ENCODE results near the gene IRS1. TPM values are rescaled to one million over a fixed set of nuclear protein-coding genes. Genes with fewer than 3 reads are reported as not detected.

The IRS1 gene
- total and polyA plus RNA-seq, 2 of the 4 experiments (the other 2 are of a cell fraction), result 21.1 to 37.1 TPM

DNA sequence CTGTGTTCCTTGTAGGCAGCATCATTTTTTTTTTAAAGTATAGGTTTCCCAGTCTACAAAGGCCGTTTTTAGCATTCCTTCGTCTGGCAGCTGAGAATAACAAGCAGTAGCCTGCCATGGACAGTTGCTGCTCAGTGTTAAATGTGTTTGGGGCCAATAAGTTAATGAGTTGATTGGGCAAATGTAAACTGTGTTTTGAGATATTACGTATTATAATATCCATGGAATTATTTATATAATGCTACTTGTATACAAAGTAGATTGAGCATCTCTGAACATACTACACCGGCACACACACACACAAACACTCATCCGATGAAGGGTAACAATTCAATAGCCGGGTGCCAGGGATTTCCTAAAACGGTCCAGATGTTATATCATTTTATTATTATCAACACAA lies 97.2 kb downstream of the IRS1 start:
- ChIA-PET CTCF (no interaction called here), POLR2A (ENCODE audit: unreplicated experiment) (no interaction called here)
- H4K8ac ChIP-seq (ENCODE audit: low read depth in 2 of 2, low read length in 2 of 2), result no peak overlapping the region
- no peaks in the 10 kb centered on the region for H3K9me3 ChIP-seq (ENCODE audit: control insufficient read depth, insufficient read depth, low read length)
- H3K36me3 ChIP-seq (ENCODE audit: control insufficient read depth, insufficient read depth, low read length), result no peaks in the 10 kb centered on the region
- H2BK15ac ChIP-seq (ENCODE audit: low read depth, low read length), result no peak overlapping the region
- intact Hi-C loops (cut with micrococcal nuclease) (no loop called here), in situ Hi-C loops (cut with MboI; ENCODE audit: low sequenced_read_pairs) (no loop called here), dilution Hi-C loops (cut with HindIII; ENCODE audit: low sequenced_read_pairs, unreplicated experiment) (no loop called here)
- peaks cover 2% of the 10 kb centered on the region for H3K4me1 ChIP-seq (ENCODE audit: control insufficient read depth, insufficient read depth, low read length)
- no peak overlapping the region for H4K5ac ChIP-seq (ENCODE audit: low read depth, low read length)
- H4K20me1 ChIP-seq (ENCODE audit: insufficient read depth, low read length), result no peaks in the 10 kb centered on the region
- no peak overlapping the region for H2AK5ac ChIP-seq (ENCODE audit: low read depth, low read length)
- no TSS peak for BruUV-seq (replicated peaks)
- no peak for ATAC-seq (ENCODE audit: low read depth)
- no peak overlapping the region for H3K23ac ChIP-seq (ENCODE audit: low read depth, low read length)
- no peaks in the 10 kb centered on the region for H3K79me1 ChIP-seq (ENCODE audit: low read depth in 1 of 2, low read length in 2 of 2)
- no peak overlapping the region for H2BK20ac ChIP-seq (ENCODE audit: low read depth, low read length)
- no peak overlapping the region for H3K4me2 ChIP-seq (ENCODE audit: low read depth, low read length)
- H2AFZ ChIP-seq (replicated peaks; ENCODE audit: low read length, poor library complexity), result no peak overlapping the region
- no CpG with 5 or more reads among the region's 7 CpGs for WGBS, 2 experiments (ENCODE audit: extremely low coverage in 2 of 2, insufficient read length in 1 of 2)
- DNase-seq, result no peak
- TF ChIP-seq MXI1 (IDR thresholded peaks at IDR 0.05; ENCODE audit: borderline replicate concordance, low read depth, low read length) (no peak), SMC3 (IDR thresholded peaks at IDR 0.05; ENCODE audit: low read depth, low read length) (no peak), RCOR1 (IDR thresholded peaks at IDR 0.05; ENCODE audit: insufficient replicate concordance, low read length) (no peak), MAFK (IDR thresholded peaks at IDR 0.05; ENCODE audit: low read depth, low read length) (no peak), POLR2A (IDR thresholded peaks at IDR 0.05; ENCODE audit: low read depth, low read length) (no peak), CHD1 (IDR thresholded peaks at IDR 0.05; ENCODE audit: low read depth, low read length) (no peak), CEBPB (IDR thresholded peaks at IDR 0.05; ENCODE audit: low read depth, low read length) (no peak), BHLHE40 (IDR thresholded peaks at IDR 0.05; ENCODE audit: low read depth, low read length) (no peak), RAD21 (IDR thresholded peaks at IDR 0.05; ENCODE audit: low read length) (no peak), MAZ (IDR thresholded peaks at IDR 0.05; ENCODE audit: borderline replicate concordance, low read depth, low read length) (no peak)
- TF ChIP-seq, protein P1, sequence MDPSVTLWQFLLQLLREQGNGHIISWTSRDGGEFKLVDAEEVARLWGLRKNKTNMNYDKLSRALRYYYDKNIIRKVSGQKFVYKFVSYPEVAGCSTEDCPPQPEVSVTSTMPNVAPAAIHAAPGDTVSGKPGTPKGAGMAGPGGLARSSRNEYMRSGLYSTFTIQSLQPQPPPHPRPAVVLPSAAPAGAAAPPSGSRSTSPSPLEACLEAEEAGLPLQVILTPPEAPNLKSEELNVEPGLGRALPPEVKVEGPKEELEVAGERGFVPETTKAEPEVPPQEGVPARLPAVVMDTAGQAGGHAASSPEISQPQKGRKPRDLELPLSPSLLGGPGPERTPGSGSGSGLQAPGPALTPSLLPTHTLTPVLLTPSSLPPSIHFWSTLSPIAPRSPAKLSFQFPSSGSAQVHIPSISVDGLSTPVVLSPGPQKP (IDR thresholded peaks at IDR 0.05; ENCODE audit: borderline replicate concordance, low read depth, low read length), result no peak
- TF ChIP-seq, protein P2, sequence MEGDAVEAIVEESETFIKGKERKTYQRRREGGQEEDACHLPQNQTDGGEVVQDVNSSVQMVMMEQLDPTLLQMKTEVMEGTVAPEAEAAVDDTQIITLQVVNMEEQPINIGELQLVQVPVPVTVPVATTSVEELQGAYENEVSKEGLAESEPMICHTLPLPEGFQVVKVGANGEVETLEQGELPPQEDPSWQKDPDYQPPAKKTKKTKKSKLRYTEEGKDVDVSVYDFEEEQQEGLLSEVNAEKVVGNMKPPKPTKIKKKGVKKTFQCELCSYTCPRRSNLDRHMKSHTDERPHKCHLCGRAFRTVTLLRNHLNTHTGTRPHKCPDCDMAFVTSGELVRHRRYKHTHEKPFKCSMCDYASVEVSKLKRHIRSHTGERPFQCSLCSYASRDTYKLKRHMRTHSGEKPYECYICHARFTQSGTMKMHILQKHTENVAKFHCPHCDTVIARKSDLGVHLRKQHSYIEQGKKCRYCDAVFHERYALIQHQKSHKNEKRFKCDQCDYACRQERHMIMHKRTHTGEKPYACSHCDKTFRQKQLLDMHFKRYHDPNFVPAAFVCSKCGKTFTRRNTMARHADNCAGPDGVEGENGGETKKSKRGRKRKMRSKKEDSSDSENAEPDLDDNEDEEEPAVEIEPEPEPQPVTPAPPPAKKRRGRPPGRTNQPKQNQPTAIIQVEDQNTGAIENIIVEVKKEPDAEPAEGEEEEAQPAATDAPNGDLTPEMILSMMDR (conservative IDR thresholded peaks at IDR 0.05; ENCODE audit: low read depth, low read length), result no peak
- H3K27ac ChIP-seq (ENCODE audit: insufficient read depth, low read length), result no peak overlapping the region
- H3K18ac ChIP-seq (ENCODE audit: low read depth, low read length), result no peak overlapping the region
- no peak overlapping the region for H3K4ac ChIP-seq (ENCODE audit: low read depth, low read length)
- H3K56ac ChIP-seq (ENCODE audit: extremely low read depth, insufficient read depth, low read length), result no peak overlapping the region
- H3K27me3 ChIP-seq (ENCODE audit: control insufficient read depth, insufficient read depth, low read length), result no peaks in the 10 kb centered on the region
- H3K14ac ChIP-seq (replicated peaks; ENCODE audit: low read depth, low read length), result no peak overlapping the region
- H2BK120ac ChIP-seq (ENCODE audit: low read depth, low read length), result no peak overlapping the region
- H3K9me1 ChIP-seq (ENCODE audit: insufficient read depth, low read length), result no peaks in the 10 kb centered on the region
- H3K4me3 ChIP-seq (ENCODE audit: insufficient read depth, low read depth, low read length), result no peak overlapping the region
- no peak overlapping the region for H2BK5ac ChIP-seq (ENCODE audit: low read depth, low read length, poor library complexity, severe bottlenecking)
- no peak overlapping the region for H4K91ac ChIP-seq (ENCODE audit: insufficient read depth, low read depth, low read length)
- H2AK9ac ChIP-seq (replicated peaks; ENCODE audit: low read depth, low read length, poor library complexity), result no peak overlapping the region
- H3K9ac ChIP-seq (ENCODE audit: low read depth, low read length), result no peak overlapping the region

Measured in IMR-90 (cell line).